GM23338 (cell line): Measurements from ENCODE around the gene HYAL4. TPM values are rescaled to one million over a fixed set of nuclear protein-coding genes. Genes with fewer than 3 reads are reported as not detected.
A peak's percentile ranks its signal among the peaks of the same experiment; 100 is the strongest.

ENCODE experiments used
- ATAC-seq: fragments of 200-7000 bp; cut with Tn5 transposase; 3 replicates; pipeline ENCODE4 v1.9.1; 2020
- DNase-seq: peaks from one replicate; pipeline ENCODE4 v3.0.0-alpha.2; 2015; ENCODE audit warnings: low spot score
- H2AFZ ChIP-seq: fragments of 200-600 bp; sonication (generic); 2 replicates; pipeline ENCODE4 v1.8.0; 2016; ENCODE audit warnings: antibody characterized with exemption, mild to moderate bottlenecking, moderate library complexity
- H3F3A ChIP-seq: fragments of 200-600 bp; sonication (generic); replicated peaks from 2 replicates; pipeline ENCODE4 v1.8.0; 2017; ENCODE audit warnings: antibody characterized with exemption, mixed run types, low read depth
- H3K27ac ChIP-seq: fragments of 200-600 bp; sonication (generic); 2 replicates; pipeline ENCODE4 v1.6.1; 2016; ENCODE audit warnings: low read depth
- H3K27me3 ChIP-seq: fragments of 200-600 bp; sonication (generic); 2 replicates; pipeline ENCODE4 v1.8.0; 2016; ENCODE audit warnings: mild to moderate bottlenecking, mixed run types, moderate library complexity; ENCODE audit not compliant: insufficient read depth
- H3K36me3 ChIP-seq: fragments of 200-600 bp; sonication (generic); 2 replicates; pipeline ENCODE4 v1.8.0; 2016; ENCODE audit warnings: mild to moderate bottlenecking; ENCODE audit not compliant: insufficient read depth
- H3K4me1 ChIP-seq: fragments of 200-600 bp; sonication (generic); 2 replicates; pipeline ENCODE4 v1.8.0; 2016; ENCODE audit warnings: mild to moderate bottlenecking, moderate library complexity; ENCODE audit not compliant: insufficient read depth
- H3K4me2 ChIP-seq: fragments of 200-600 bp; sonication (generic); 2 replicates; pipeline ENCODE4 v1.7.1; 2017; ENCODE audit warnings: mixed run types
- H3K4me3 ChIP-seq: fragments of 200-600 bp; sonication (generic); 2 replicates; pipeline ENCODE4 v1.6.1; 2016; ENCODE audit warnings: mixed run types
- H3K79me2 ChIP-seq: fragments of 200-600 bp; sonication (generic); replicated peaks from 2 replicates; pipeline ENCODE4 v1.8.0; 2017; ENCODE audit warnings: mild to moderate bottlenecking; ENCODE audit not compliant: insufficient read depth
- H3K9me2 ChIP-seq: fragments of 200-600 bp; sonication (generic); 2 replicates; pipeline ENCODE4 v1.8.0; 2017; ENCODE audit not compliant: insufficient read depth
- H4K20me1 ChIP-seq: fragments of 200-600 bp; sonication (generic); replicated peaks from 2 replicates; pipeline ENCODE4 v1.8.0; 2017; ENCODE audit warnings: mild to moderate bottlenecking; ENCODE audit not compliant: insufficient read depth
- H3K27ac Mint-ChIP-seq: 2 replicates; pipeline ENCODE4 v1.8.0; 2020; ENCODE audit warnings: inconsistent platforms, mild to moderate bottlenecking, moderate library complexity, mixed read lengths
- H3K27me3 Mint-ChIP-seq: 3 replicates; pipeline ENCODE4 v1.8.0; 2022; ENCODE audit warnings: low read depth, mild to moderate bottlenecking, moderate library complexity, mixed read lengths, inconsistent platforms; ENCODE audit not compliant: insufficient read depth, poor library complexity
- H3K36me3 Mint-ChIP-seq: 3 replicates; pipeline ENCODE4 v1.8.0; 2021; ENCODE audit warnings: low read depth, mild to moderate bottlenecking, inconsistent platforms, moderate library complexity, mixed read lengths
- H3K4me1 Mint-ChIP-seq: 3 replicates; pipeline ENCODE4 v1.8.0; 2020; ENCODE audit warnings: mild to moderate bottlenecking, inconsistent platforms, mixed read lengths
- H3K4me3 Mint-ChIP-seq: 3 replicates; pipeline ENCODE4 v1.8.0; 2021; ENCODE audit warnings: moderate library complexity, mild to moderate bottlenecking, inconsistent platforms, mixed read lengths
- H3K9me3 Mint-ChIP-seq: 3 replicates; pipeline ENCODE4 v1.8.0; 2020; ENCODE audit warnings: moderate library complexity, mild to moderate bottlenecking, inconsistent platforms, mixed read lengths
- CTCF ChIP-seq, 2 experiments: fragments of 200-600 bp in 1 of 2; sonication (generic) in 1 of 2; conservative IDR thresholded peaks; 2 replicates each; pipeline versions ENCODE4 v1.5.1 to v1.6.1; 2016 to 2017; ENCODE audit warnings: antibody characterized with exemption in 2 of 2, low read depth in 2 of 2, mild to moderate bottlenecking in 2 of 2, moderate library complexity in 1 of 2
- EZH2phosphoT487 ChIP-seq: fragments of 200-600 bp; sonication (generic); IDR thresholded peaks from one replicate; pipeline ENCODE4 v1.8.1; 2018; ENCODE audit warnings: antibody characterized with exemption; ENCODE audit not compliant: unreplicated experiment
- JUNB ChIP-seq: IDR thresholded peaks from one replicate; pipeline ENCODE4 v1.6.1; 2016; ENCODE audit warnings: antibody characterized with exemption; ENCODE audit not compliant: unreplicated experiment
- POLR2AphosphoS5 ChIP-seq: IDR thresholded peaks from 2 replicates; pipeline ENCODE4 v1.6.1; 2016; ENCODE audit warnings: antibody characterized with exemption, low read depth
- REST ChIP-seq: IDR thresholded peaks from one replicate; pipeline ENCODE4 v1.6.1; 2018; ENCODE audit warnings: antibody characterized with exemption; ENCODE audit not compliant: unreplicated experiment
- STAT1 ChIP-seq: IDR thresholded peaks from one replicate; pipeline ENCODE4 v1.6.1; 2016; ENCODE audit warnings: antibody characterized with exemption; ENCODE audit not compliant: unreplicated experiment
- ZNF114 ChIP-seq: fragments of 250-450 bp; sonication (Bioruptor Pico); IDR thresholded peaks from 2 replicates; pipeline ENCODE4 v1.5.0; 2020; ENCODE audit warnings: mild to moderate bottlenecking, moderate library complexity
- ZNF331 ChIP-seq: fragments of 250-450 bp; sonication (Bioruptor Pico); IDR thresholded peaks from 2 replicates; pipeline ENCODE4 v1.5.0; 2020; ENCODE audit warnings: low read depth, mild to moderate bottlenecking, moderate library complexity
- polyA plus RNA-seq: library from polyadenylated mRNA; unstranded; fragments of >200 nt; fragmentation: Nextera tagmentation; extraction: Ambion mirVana; gene quantifications from 2 replicates; pipeline ENCODE4 v1.2.1, GENCODE V29; 2016
- total RNA-seq: library from RNA; depleted of rRNA; stranded (reverse); fragments of >200 nt; shearing (Covaris generic); gene quantifications from 2 replicates; pipeline ENCODE4 v1.2.3, GENCODE V29; 2014

Gene HYAL4
- total and polyA plus RNA-seq, 2 experiments from 2014 or later, result not detected

GRCh38 chr7:123864012-123864411, 19.0 kb downstream of the HYAL4 start:
- Histone ChIP-seq H3K4me2 (0 out of 2 replicates have a peak overlapping the region, but pooled peaks have one; percentile 8), H2AFZ (peak overlapping the region; percentile 94), H3F3A (no peaks in the 10 kb centered on the region), H3K9me2 (no peaks in the 10 kb centered on the region; the same call in 1 of the 2 replicates), H3K79me2 (no peaks in the 10 kb centered on the region), H3K4me1 (peaks cover 15% of the 10 kb centered on the region), H3K4me3 (no peak overlapping the region), H3K27ac (no peak overlapping the region), H3K27me3 (no peaks in the 10 kb centered on the region), H4K20me1 (no peaks in the 10 kb centered on the region), H3K36me3 (no peaks in the 10 kb centered on the region)
- Mint-ChIP-seq H3K36me3 (peaks cover 3% of the 10 kb centered on the region; the same call in 1 of the 3 replicates), H3K27me3 (peaks cover 4% of the 10 kb centered on the region), H3K4me1 (peaks cover 13% of the 10 kb centered on the region), H3K4me3 (no peak overlapping the region), H3K9me3 (peaks cover 4% of the 10 kb centered on the region; the same call in 1 of the 3 replicates), H3K27ac (no peak overlapping the region; the same call in 1 of the 2 replicates)
- no peak for ATAC-seq
- TF ChIP-seq POLR2AphosphoS5, result no peak
- TF ChIP-seq EZH2phosphoT487, result no peak
- TF ChIP-seq CTCF (conservative IDR thresholded peaks at IDR 0.05; ENCODE audit: low read depth in 2 of 2), result no peak
- TF ChIP-seq ZNF331 (CRISPR knock-in tag), result no peak
- DNase-seq, result no peak

GRCh38 chr7:123864436-123864835, 19.5 kb downstream of the HYAL4 start:
- peaks cover 15% of the 10 kb centered on the region for H3K4me1 ChIP-seq
- TF ChIP-seq CTCF (conservative IDR thresholded peaks at IDR 0.05; ENCODE audit: low read depth in 2 of 2) (no peak), STAT1 (no peak)
- H3K9me3 Mint-ChIP-seq, result peaks cover 4% of the 10 kb centered on the region; the same call in 1 of the 3 replicates
- no peaks in the 10 kb centered on the region for H3K27me3 ChIP-seq
- H3K4me3 Mint-ChIP-seq, result no peak overlapping the region
- H3K9me2 ChIP-seq, result no peaks in the 10 kb centered on the region; the same call in 1 of the 2 replicates
- no peak for ATAC-seq
- H4K20me1 ChIP-seq, result no peaks in the 10 kb centered on the region
- H3K27ac Mint-ChIP-seq, result peak overlapping the region; percentile 56
- peaks cover 4% of the 10 kb centered on the region for H3K27me3 Mint-ChIP-seq
- H2AFZ ChIP-seq, result peak overlapping the region; percentile 94
- H3K4me3 ChIP-seq, result no peak overlapping the region
- H3K4me2 ChIP-seq, result 0 out of 2 replicates have a peak overlapping the region, but pooled peaks have one; percentile 8
- H3K79me2 ChIP-seq, result no peaks in the 10 kb centered on the region
- no peaks in the 10 kb centered on the region for H3K36me3 ChIP-seq
- DNase-seq, result no peak
- peaks cover 13% of the 10 kb centered on the region for H3K4me1 Mint-ChIP-seq
- no peak overlapping the region for H3K27ac ChIP-seq
- H3F3A ChIP-seq, result no peaks in the 10 kb centered on the region
- H3K36me3 Mint-ChIP-seq, result peaks cover 3% of the 10 kb centered on the region; the same call in 1 of the 3 replicates

- Histone ChIP-seq H2AFZ (peak overlapping the region; percentile 94), H3K27ac (no peak overlapping the region), H3K27me3 (no peaks in the 10 kb centered on the region), H3F3A (no peaks in the 10 kb centered on the region), H3K9me2 (no peaks in the 10 kb centered on the region; the same call in 1 of the 2 replicates), H3K79me2 (no peaks in the 10 kb centered on the region), H3K4me1 (peaks cover 15% of the 10 kb centered on the region), H3K4me3 (no peak overlapping the region), H3K36me3 (no peaks in the 10 kb centered on the region), H3K4me2 (no peak overlapping the region), H4K20me1 (no peaks in the 10 kb centered on the region)
- DNase-seq (no peak), ATAC-seq (no peak)
- peaks cover 13% of the 10 kb centered on the region for H3K4me1 Mint-ChIP-seq
- H3K27me3 Mint-ChIP-seq, result peaks cover 4% of the 10 kb centered on the region
- H3K9me3 Mint-ChIP-seq, result peaks cover 4% of the 10 kb centered on the region; the same call in 1 of the 3 replicates
- peaks cover 3% of the 10 kb centered on the region; the same call in 1 of the 3 replicates for H3K36me3 Mint-ChIP-seq
- H3K27ac Mint-ChIP-seq, result peak overlapping the region; percentile 45; the same call in 1 of the 2 replicates
- no peak overlapping the region for H3K4me3 Mint-ChIP-seq
- TF ChIP-seq REST, result no peak
- TF ChIP-seq POLR2AphosphoS5, result no peak
- TF ChIP-seq ZNF114 (CRISPR knock-in tag), result no peak
- TF ChIP-seq JUNB, result no peak
- no peak for TF ChIP-seq CTCF (conservative IDR thresholded peaks at IDR 0.05; ENCODE audit: low read depth in 2 of 2)
- no peak for TF ChIP-seq ZNF331 (CRISPR knock-in tag)
- no peak for TF ChIP-seq STAT1
These were observed 20.0 kb downstream of the HYAL4 start for GRCh38 chr7:123864966-123865365.
